AG08395 (cell line): ENCODE results near the gene FSD1.
"Not testable (repeated sequence)": the region's sequence is repeated elsewhere in the genome, so short reads cannot be mapped to it uniquely, and the experiment has no call there.

ENCODE experiments used
- DNase-seq: peaks from one replicate; pipeline ENCODE4 v3.0.0; 2012; ENCODE audit warnings: mixed read lengths, low spot score

The FSD1 gene

GRCh38 chr19:4284974-4285373 is 19.4 kb upstream of the FSD1 start:
- no peak for DNase-seq

GRCh38 chr19:4286141-4286540 is 18.3 kb upstream of the FSD1 start:
- not testable (repeated sequence) for DNase-seq

- no peak for DNase-seq
Measured at GRCh38 chr19:4288091-4288777, 16.2 kb upstream of the FSD1 start.

GRCh38 chr19:4291184-4291732 is 13.1 kb upstream of the FSD1 start:
- DNase-seq, result no peak

DNA sequence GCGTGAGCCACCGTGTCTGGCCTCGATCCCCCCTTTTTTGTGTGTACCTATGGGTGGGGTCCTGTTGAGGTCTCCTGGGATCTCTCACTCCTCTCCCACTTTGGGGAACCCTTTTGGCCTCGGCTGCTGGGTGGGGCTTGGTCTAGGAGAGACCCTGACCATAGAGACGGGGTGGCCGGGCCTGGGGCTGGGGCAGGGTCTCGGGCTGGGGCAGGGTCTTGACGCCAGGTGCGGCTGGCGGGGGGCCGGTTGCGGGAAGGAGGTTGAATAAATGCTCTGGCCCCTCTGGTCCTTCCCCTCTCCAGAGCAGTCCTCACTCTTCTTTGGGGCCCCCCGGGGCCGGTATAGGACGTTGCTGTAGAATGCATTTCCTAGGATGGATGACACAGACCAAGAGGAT is 11.9 kb upstream of the FSD1 start:
- no peak for DNase-seq

DNA sequence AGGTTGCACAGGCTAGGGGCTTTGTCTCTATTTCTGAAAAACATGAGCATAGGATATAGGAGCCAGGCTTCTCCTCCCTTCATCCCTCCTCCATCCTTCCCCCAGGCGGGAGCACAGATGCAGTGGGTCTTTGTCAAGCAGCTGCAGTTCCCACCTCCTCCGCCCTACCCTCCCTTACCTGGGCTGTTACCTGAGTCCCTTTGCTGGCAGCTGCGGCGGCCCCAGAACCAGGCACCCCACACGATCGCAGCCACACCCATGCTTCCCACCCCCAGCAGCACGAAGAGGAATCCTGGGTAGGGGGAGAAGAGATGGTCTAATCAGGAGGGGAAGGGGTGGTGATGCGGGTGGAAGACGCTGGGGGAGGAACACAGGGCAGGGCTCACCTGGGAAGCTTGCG is 10.0 kb upstream of the FSD1 start:
- DNase-seq, result no peak

GRCh38 chr19:4295972-4296771 is 8.2 kb upstream of the FSD1 start:
- no peak for DNase-seq

GRCh38 chr19:4297901-4298809 is 6.2 kb upstream of the FSD1 start:
- DNase-seq, result no peak

- no peak for DNase-seq
Measured at GRCh38 chr19:4298810-4299550, 5.4 kb upstream of the FSD1 start.

DNA sequence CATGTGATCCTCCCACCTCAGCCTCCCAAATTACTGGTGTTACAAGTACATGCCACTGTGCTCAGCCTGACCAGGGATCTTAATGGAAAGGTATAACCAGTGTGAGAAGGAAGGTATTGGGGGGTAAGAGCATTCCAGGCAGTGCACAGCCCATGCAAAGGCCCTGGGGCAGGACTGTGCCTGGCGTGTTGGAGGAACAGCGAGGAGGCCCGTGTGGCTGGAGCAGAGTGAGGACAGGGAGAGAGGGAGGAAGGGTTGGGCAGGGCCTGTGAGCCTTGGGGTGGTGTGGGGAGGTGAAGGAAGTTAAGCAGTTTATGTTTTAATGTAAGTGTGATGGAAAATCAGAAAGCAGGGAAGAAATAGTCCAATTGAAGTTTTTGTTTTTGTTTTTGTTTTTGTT is 3.8 kb upstream of the FSD1 start:
- DNase-seq, result no peak

GRCh38 chr19:4301590-4302242 is 2.7 kb upstream of the FSD1 start:
- DNase-seq, result no peak

DNA sequence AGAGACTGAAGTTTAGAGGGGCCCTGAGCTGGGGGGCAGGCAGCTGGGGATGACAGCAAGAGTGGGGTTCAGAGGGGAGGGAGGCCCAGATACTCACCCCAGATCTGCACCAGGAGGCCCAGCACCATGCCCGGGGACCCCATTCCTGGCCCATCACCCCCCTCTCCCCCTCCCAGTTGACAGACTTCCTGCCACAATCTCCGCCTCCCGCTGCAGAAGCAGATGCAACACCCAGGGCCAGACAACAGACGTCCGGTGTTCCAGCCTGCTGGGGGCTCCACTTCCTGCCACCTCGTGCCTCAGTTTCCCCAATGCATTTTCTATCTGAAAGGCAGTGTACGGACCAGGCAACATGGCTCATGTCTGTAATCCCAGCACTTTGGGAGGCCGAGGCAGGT is 2.2 kb upstream of the FSD1 start, which contains the start of gene TMIGD2:
Gene TMIGD2 (minus strand): TSS at position 147 of the 398 bp plus-strand sequence. CDS start 4 bp downstream, at position 143.
- no peak for DNase-seq

DNA sequence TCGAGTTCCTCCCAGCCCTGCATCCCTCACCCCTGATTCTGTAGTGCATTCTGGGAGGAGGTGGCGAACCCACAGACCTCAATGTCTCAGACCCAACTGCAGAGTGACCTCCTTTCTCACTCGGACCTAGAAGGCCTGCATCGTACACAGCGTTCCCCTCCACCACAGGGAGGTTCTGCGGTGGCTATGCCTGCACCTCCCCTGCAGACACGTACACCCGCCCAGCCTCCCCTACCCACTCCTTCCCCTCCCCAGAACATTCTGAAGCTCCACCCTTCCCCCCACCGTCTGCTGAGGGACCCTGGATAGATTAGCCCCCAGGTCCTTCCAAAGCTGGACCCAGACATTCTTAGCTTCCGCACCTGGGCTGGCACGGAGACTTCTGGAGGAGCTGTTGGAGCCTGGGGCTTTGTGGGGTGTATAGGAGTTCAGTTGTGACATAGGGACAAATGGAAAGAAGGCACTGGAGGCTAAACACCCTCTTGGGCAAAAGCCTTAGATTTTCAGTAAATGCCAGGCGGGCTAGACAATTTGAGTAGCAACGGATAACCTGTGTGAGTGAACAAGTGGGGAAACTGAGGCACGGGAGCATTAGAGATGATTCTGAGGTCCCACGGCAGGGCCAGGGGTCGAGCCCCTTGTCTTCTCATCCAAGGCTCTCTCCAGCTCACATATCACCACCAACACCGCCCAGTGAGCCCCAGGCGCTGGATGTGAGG is 420 bp upstream of the FSD1 start:
- no peak for DNase-seq

DNA sequence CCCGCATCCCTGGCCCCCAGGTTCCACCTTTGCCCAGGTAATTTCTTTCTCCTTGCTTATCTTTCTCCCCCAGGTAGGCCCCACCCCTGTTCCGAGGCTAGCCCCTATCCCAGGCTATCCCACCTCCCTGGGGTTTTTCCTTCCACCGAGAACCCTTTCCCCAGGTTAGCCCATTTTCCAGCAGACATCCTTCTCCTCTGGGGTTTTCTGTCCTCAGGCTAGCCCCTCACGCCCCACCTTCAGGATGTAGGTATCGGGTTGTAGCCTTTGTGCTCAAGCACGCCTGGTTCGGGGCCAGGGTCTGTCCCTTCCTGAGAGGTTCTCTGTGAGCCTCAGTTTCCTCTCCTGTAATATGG is 837 bp downstream of the FSD1 start:
- no peak for DNase-seq

DNA sequence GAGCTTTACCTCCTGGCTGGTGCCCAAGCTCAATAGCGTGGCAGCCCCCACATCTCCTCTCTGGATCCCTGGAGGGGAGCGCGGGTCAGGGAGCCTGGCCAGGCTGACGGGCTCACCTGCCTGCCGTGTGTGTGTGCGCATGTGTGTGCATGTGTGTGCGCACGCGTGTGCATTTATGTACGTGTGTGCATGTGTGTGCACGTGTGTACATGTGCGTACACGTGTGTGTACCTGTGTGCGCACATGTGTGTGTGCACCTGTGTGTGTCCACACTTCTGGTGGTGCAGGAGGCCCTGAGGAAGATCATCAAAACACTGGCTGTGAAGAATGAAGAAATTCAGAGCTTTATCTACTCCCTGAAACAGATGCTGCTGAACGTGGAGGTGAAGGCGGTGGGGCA is 1.3 kb downstream of the FSD1 start:
- DNase-seq, result no peak

- no peak for DNase-seq
Measured at GRCh38 chr19:4310247-4311121, 6.1 kb downstream of the FSD1 start.

- DNase-seq, result no peak
Measured at GRCh38 chr19:4313847-4314490, 9.6 kb downstream of the FSD1 start.

DNA sequence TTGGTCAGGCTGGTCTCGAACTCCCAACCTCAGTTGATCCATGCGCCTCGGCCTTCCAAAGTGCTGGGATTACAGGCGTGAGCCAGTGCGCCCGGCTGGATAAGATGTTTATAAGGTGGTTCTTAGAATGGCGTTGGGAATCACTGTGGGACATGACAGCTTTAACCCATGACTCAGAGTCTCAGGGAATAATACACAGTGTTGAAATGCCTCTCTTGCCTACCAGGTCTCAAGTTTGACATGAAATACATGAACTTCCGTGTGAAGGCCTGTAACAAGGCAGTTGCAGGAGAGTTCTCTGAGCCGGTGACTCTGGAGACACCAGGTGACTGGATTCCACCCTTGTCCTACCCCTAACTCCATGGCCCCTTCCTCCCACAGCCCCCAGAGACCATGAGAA is 12.6 kb downstream of the FSD1 start:
- no peak for DNase-seq

- no peak for DNase-seq
Measured at GRCh38 chr19:4318460-4318859, 14.1 kb downstream of the FSD1 start.
